PC-3 (cell line): Measurements from ENCODE around the gene CSRNP3.

Experiments
- EZH2 ChIP-seq: fragments of 300-600 bp; sonication (generic); IDR thresholded peaks from one replicate; pipeline ENCODE4 v1.6.1; 2017; ENCODE audit warnings: antibody characterized with exemption, mild to moderate bottlenecking, low read length; ENCODE audit not compliant: unreplicated experiment
- TF ChIP-seq, protein P1 (sequence below): fragments of 300-600 bp; sonication (generic); conservative IDR thresholded peaks from 2 replicates; pipeline ENCODE4 v1.5.1; 2017; ENCODE audit warnings: antibody characterized with exemption, low read depth, mild to moderate bottlenecking, low read length

- TF ChIP-seq, protein P1, sequence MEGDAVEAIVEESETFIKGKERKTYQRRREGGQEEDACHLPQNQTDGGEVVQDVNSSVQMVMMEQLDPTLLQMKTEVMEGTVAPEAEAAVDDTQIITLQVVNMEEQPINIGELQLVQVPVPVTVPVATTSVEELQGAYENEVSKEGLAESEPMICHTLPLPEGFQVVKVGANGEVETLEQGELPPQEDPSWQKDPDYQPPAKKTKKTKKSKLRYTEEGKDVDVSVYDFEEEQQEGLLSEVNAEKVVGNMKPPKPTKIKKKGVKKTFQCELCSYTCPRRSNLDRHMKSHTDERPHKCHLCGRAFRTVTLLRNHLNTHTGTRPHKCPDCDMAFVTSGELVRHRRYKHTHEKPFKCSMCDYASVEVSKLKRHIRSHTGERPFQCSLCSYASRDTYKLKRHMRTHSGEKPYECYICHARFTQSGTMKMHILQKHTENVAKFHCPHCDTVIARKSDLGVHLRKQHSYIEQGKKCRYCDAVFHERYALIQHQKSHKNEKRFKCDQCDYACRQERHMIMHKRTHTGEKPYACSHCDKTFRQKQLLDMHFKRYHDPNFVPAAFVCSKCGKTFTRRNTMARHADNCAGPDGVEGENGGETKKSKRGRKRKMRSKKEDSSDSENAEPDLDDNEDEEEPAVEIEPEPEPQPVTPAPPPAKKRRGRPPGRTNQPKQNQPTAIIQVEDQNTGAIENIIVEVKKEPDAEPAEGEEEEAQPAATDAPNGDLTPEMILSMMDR = no peak
- TF ChIP-seq EZH2 = no peak
Measured at GRCh38 chr2:165582409-165582808, 112.9 kb downstream of the CSRNP3 start.
